NCI-H748 treated with DMSO at 0.1 percent for 48 hours (cell line): ENCODE measurements around the gene PIH1D1.

Experiments
- DNase-seq: peaks from one replicate; lab custom pipeline; 2025; lab: John Stamatoyannopoulos, UW

The PIH1D1 gene

DNA sequence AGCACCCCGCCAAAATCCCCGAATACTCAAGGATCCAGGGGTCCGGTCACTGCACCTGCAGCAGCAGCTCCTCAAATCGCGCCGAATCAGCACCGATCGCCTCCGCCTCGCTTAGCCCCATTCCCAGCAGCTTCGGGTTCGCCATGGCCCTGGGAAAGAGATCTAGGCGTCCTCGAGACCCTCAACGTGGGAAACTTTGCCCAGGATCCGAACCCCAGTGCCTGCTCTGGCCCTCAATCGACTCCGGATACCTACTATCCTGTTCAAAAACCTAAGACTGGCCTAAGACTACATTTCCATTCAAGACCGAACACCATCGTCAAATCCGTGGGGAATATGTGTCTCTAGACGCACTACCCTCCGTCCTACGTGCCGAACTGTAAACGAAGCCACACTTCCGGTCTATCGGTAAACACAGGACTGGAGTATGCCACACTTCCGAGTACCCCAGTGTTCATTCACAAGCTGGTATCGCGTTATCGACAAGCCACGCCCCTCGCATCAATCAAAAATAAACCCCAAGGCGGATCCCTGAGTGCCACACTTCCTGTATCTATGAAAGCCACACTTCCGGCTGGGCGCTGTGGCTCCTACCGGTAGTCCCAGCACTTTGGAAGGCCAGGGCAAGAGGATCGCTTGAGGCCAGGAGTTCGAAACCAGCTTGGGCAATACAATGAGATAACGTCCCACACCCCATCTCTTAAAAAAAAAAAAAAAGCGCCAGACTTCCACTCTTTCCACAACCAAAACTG is at the start of gene PIH1D1:
Gene PIH1D1, minus strand, starts transcription at position 385 of the 752 bp plus-strand sequence. Its CDS starts 240 bp downstream, at position 145.
- peak; percentile 99 for DNase-seq

DNA sequence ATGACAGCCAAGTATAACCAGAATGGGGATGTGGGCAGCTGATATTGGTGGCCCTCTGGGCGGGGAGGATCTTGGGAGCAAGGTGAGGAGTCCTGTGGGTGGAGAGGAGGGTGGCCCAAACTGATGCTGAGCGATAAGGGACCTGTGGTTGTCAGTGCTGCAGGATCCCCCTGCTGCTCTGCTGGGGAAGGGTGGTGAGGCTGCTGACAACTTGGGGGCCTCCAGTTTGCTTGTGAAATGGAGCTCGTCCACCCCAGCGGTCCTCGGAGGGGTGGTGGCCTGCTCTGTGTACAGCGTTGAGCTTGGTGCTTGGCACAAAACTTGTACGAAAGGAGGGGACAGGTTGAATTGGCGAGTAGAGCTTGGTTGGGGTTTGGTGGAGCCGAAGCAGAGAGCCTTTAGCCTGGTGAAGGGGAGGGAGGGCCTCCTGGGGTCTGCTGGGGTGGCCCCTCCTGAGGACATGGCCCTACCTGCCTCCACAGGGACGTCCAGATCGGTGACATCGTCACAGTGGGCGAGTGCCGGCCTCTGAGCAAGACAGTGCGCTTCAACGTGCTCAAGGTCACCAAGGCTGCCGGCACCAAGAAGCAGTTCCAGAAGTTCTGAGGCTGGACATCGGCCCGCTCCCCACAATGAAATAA is 47.5 kb upstream of the PIH1D1 start:
- DNase-seq: no peak

DNA sequence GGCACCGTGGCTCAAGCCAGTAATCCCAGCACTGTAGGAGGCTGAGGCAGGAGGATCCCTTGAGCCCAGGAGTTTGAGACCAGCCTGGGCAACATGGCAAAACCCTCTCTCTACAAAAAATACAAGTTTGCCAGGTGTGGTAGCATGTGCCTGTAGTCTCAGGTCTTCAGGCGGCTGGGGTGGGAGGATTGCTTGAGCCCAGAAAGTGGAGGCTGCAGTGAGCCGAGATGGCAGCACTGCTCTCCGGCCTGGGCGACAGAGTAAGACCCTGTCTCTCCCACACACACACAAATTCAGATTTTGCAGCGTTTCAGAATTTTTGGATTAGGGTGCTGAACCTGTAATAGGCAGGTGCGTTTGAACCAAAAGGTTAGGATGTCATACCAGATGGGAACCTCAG is 46.9 kb upstream of the PIH1D1 start:
- DNase-seq: no peak

DNA sequence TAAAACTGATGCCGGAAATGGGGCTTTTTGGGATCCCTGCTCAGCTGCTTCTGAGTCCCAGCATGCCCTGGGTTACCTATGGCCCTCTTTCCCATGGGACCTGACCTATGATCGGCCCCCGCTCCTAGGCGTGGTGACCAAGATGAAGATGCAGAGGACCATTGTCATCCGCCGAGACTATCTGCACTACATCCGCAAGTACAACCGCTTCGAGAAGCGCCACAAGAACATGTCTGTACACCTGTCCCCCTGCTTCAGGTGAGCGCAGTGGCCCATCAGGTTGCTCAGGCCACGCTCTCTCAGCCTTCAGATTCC is 46.1 kb upstream of the PIH1D1 start:
- DNase-seq: no peak

DNA sequence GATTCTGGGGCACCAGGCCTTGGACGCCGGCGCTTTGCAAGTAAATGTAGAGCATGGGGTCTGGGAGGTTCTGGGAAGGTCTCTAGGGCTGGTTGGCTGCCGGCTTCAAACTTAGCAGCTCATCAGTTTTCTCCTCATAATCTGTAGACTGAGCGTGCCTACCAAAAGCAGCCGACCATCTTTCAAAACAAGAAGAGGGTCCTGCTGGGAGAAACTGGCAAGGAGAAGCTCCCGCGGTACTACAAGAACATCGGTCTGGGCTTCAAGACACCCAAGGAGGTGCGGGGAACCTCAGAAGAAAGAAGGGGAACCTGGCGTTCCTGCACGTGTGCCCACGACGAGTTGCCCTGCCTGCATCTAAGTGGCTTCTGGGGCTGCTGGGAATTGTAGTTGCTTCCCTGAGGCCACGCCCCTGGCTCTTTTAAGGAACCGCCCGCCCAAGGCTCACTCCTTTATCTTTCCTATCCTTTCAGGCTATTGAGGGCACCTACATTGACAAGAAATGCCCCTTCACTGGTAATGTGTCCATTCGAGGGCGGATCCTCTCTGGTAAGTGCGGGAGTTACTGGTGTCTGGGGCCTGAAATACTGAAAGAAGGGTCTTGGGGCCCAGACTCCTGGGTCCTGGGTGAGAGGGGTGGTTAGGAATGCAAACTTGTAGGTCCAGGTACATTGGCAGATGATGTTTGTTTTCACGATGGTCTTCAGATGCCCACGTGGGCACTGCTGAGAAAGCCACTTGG is 45.6 kb upstream of the PIH1D1 start:
- DNase-seq: no peak

DNA sequence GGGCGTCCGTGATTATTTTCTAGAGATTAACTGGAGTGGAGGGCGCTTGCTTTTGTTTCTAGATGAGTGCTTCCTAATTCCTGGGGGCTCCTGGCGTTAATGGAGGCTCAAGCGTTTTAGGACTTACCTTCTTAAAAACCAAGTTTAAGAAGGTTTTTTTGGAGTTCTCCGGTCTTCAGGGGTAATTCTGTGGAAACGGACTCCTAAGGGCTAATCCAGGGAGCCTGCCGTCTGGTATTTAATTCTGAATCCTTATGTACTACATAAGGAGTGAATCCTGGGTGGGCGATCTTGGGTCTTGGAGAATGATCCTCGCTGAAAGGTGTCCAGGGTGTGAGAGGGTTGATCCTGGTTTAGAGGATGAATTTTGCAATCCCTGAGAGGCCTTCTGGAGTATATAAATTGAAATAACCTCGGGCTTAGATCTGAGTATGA is 45.0 kb upstream of the PIH1D1 start:
- no peak for DNase-seq

DNA sequence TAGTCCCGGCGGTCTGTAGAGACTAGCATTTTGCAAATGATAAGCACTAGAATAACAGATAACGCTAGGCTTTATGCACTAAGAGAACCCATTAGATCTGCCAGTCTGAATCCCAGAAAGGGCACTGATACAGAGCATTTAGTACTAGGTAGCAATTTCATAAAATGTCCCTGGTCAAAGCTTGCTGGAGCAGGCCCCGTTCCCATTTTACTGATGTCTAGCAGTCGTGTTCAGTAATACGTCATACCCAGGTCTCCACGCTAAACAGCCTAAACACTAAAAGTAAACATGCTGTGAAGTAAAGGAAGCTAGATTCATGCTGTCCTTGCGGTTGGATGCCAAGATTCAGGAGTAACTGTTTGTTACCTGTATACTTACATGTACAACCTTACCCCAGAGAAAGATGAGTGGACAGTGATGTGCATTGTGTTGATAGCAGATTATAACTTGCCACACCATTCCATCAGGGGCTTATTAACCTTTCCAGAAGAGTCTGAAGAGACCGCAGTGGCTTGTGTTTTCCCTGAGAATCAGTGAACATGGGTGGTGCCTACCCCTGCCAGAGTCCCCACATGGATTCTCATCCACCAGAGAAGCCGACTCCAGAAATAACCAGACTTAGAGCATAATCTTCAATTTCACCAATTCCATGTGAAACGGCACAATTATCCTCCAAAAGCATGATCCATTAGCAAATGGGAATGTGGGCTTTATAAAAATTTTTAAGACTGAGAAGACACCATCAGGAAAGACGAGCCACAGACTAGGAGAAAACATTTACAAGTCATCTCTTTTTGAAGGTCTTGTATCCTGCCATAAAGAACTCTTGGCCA is 41.2 kb upstream of the PIH1D1 start:
- DNase-seq: no peak

GRCh38 chr19:49491804-49492572 is 40.4 kb upstream of the PIH1D1 start:
- no peak for DNase-seq

DNA sequence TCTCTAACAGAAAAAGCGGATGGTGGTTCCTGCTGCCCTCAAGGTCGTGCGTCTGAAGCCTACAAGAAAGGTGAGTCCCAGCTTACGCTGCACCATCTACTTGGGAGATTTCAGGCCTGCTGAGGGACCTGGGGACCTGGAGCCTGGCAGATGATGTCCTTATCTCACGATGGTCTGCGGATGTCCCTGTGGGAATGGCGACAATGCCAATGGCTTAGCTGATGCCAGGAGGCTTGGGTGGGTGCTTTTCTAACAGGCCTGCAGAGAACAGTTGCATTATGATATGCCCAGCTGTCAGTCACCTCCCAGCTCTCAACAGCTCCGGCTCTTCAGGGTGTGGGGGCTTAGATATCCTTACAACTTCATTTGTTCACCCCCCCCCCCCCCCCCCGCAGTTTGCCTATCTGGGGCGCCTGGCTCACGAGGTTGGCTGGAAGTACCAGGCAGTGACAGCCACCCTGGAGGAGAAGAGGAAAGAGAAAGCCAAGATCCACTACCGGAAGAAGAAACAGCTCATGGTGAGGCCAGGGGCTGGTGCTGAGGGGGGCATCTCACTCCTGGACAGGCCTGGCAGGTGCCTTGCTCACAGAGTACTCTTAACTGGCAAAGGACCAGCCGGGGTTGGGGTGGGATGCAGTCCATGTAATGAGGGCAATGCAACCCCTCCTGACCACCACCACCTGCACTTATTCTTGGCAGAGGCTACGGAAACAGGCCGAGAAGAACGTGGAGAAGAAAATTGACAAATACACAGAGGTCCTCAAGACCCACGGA is 39.6 kb upstream of the PIH1D1 start:
- no peak for DNase-seq

- no peak for DNase-seq
These were observed 38.8 kb upstream of the PIH1D1 start for GRCh38 chr19:49490287-49491029.

- DNase-seq: no peak
These were observed 38.1 kb upstream of the PIH1D1 start for GRCh38 chr19:49489601-49490167.

- DNase-seq: no peak
These were observed 37.4 kb upstream of the PIH1D1 start for GRCh38 chr19:49488863-49489537.

DNA sequence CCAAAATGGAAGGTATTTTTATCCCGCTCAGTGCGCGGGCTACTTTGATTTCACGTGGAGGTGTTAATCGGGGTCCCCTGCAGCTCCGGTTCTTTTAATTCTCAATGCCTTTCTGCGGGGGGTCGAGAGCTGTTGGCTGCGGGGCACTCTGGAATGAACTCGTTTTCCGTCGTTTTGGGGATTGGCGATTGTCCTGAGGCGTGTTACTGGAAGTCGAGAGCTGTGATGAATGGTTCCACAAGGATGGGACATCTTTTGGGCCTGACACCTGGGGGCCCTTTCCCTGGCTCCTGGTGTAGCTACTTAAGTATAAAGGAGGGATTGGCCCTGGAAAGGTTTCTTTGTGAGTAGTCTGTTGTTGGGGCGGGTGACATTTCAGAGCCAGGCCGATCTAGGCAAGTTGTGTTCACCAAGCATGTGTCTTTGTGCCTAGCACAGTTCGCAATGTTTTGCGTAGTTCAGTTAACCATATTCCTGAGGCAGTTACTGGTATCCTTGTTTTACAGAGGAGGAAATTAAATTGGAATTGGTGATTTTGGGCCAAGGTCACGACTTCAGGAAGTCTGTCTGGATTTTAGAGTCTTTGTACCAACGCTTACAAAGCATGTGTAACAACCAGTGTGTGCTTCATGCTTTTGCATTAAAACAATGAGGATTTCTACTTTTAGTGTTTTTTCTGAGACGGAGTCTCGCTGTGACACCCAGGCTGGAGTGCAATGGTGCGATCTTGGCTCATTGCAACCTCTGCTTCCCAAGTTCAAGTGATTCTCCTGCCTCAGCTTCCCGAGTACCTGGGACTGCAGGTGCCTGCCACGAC is 36.6 kb upstream of the PIH1D1 start:
- no peak for DNase-seq

GRCh38 chr19:49487277-49488045 is 35.8 kb upstream of the PIH1D1 start, which contains the start of gene RPL13A:
Gene RPL13A (plus strand): TSS chr19:49487608. CDS start chr19:49487630, 22 bp downstream.
- DNase-seq: peak; percentile 99

DNA sequence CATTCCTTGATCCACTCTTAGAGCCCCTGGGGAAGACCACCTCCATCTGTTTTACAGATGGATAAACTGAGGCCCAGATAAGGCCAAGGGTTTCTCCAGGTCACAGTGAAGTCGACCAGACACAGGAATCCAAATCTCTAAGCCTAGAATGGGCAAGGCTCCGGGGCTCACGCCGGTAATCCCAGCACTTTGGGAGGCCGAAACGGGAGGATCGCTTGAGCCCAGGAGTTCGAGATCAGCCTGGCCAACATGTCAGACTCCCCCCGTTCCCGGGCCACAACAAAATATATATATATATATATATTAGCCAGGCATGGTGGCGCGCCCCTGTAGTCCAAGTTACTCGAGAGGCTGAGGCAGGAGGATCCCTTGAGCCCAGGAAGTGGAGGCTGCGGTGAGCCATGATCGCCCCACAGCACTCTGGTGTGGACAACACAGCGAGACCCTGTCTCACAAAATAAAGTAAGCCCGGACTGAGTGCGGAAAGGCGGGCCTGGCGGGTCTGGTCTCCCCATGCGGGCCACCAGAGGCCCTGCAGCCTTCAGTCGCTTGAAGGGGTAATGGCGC is 35.2 kb upstream of the PIH1D1 start:
- DNase-seq: no peak

DNA sequence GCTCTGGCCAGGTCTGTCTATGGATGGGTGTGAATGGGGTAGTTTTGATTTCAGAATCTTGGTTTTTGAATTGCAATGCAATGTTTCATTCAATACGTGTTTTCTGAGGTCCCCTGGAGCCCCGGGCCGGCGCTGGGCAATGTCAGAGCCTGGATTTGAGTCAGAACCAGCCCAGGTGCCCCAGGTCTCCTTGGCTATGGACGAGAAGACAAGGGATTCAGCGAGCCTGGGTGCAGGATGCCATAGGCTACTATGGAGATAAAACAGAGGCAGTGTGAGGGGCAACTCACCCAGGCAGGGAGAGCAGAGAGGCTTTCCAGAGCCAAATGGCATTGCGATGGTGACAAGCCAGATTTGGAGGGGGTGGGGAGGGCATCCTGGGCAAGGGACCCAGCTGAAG is 34.6 kb upstream of the PIH1D1 start:
- DNase-seq: no peak
